Subcutaneous abdominal adipose tissue (tissue), 5 donors: ENCODE data around the gene ZNF155.

Experiments used
- H3K27ac ChIP-seq: one replicate; pipeline ENCODE4 v1.7.0; 2013; ENCODE audit warnings: low read depth, mild to moderate bottlenecking, inconsistent platforms, low read length, moderate library complexity
- H3K27me3 ChIP-seq, 5 donors: one replicate each; pipeline ENCODE4 v1.7.0; 2013; ENCODE audit warnings: low read length in 5 of 5, inconsistent platforms in 1 of 5; ENCODE audit not compliant: control insufficient read depth in 5 of 5, insufficient read depth in 4 of 5
- H3K36me3 ChIP-seq, 5 donors: one replicate each; pipeline ENCODE4 v1.7.0; 2013; ENCODE audit warnings: low read length in 5 of 5; ENCODE audit not compliant: control insufficient read depth in 5 of 5, insufficient read depth in 5 of 5
- H3K4me1 ChIP-seq, 5 donors: one replicate each; pipeline ENCODE4 v1.7.0; 2013; ENCODE audit warnings: low read length in 5 of 5, mild to moderate bottlenecking in 3 of 5, moderate library complexity in 1 of 5; ENCODE audit not compliant: control insufficient read depth in 5 of 5, insufficient read depth in 5 of 5
- H3K4me3 ChIP-seq, 5 donors: one replicate each; pipeline ENCODE4 v1.7.0; 2013; ENCODE audit warnings: low read length in 5 of 5, low read depth in 1 of 5
- H3K9ac ChIP-seq, 5 donors: one replicate each; pipeline ENCODE4 v1.7.0; 2013; ENCODE audit warnings: low read length in 5 of 5, mild to moderate bottlenecking in 4 of 5, moderate library complexity in 3 of 5
- H3K9me3 ChIP-seq, 5 donors: one replicate each; pipeline ENCODE4 v1.7.0; 2013; ENCODE audit warnings: low read length in 5 of 5; ENCODE audit not compliant: control insufficient read depth in 5 of 5
- donor health status: healthy.
- donor health status: healthy.
- donor health status: healthy.
- donor health status: healthy.
- donor health status: healthy.

ZNF155 gene

DNA sequence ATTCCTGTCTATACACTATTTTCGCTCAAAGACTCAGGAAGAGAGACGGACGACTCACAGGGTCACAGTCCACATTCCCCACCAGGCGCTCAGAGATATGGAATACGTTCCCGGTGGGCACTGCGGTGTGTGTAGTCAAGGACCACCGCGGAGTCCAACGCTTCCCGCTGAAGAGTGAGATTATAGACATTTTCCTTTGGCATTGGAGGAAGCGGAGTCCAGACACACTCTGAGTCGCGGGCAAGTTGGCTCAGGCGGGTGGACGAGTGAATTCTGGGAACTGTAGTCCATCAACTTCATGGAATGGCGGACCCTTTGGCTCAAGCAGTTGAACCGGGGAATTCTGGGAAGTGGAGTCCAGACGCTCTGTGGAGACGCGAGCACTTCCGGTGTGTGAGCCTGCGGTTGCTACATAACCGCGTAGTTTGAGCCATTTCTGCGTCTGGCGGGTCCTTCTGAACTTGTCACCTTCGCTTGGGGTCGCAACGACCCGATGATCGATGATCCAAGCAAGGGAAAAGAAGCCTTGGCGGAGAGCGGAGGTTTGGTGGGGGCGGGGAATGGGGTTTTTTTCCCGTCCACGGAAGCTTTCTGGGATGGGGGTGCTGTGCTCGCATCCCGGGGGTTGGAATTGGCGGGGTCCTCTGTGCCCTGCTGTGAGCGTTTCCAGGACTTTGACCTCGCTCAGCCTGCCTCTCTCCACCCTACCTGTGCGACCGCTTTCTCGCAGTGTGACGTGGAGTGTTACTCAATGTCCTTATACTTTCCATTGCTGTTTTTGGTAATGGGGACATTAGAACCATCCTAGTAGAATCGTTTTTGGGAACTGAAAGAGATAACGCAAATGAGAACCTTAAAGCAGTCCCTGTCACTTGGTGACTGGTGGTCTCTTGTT is 18.8 kb downstream of the ZNF155 start, which contains the start of gene ZNF230:
Gene ZNF230, plus strand, starts transcription at position 392 of the 895 bp plus-strand sequence. CDS start 4,122 bp downstream, outside the sequence.
- Histone ChIP-seq H3K9me3 (peaks cover 8 to 23% (median 21%) of the 10 kb centered on the region in 5 donors), H3K36me3 (peaks cover 9 to 11% (median 9%) of the 10 kb centered on the region in 5 donors), H3K27me3 (no peaks in the 10 kb centered on the region), H3K9ac (peak within 1 kb of the TSS; percentile 77 to 93 (median 92)), H3K4me1 (peaks cover 0 to 19% (median 18%) of the 10 kb centered on the region in 5 donors), H3K4me3 (peak within 1 kb of the TSS; percentile 98 to 99 (median 99)), H3K27ac (peak within 1 kb of the TSS; percentile 72)

DNA sequence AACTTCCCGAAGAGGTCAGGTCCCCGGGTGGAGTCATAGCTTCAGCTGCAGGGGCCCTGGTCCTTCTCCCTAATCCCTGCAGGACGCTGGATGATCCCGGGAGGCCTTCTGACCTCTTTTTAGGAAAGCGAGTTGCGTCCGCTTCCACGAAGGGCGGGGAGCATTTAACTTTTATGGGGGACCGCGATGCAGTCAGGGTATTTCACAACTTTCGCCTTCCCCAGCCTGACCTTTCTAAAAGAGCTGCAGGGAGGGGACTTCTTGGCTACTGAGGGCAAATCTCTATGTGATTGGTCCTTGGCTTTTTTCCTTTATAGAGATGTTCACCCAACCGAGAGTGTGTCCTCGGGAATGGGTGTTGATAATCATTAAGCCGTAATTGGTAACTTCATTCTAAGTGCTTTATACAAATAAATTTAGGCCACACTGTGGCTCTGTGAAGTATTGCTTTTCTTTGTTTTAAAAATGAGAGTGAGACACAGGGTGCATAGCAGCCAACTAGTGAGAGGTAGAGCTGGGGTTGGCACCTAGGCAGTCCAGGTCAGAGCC is 19.5 kb downstream of the ZNF155 start:
- H3K27ac ChIP-seq: peak overlapping the region; percentile 72

DNA sequence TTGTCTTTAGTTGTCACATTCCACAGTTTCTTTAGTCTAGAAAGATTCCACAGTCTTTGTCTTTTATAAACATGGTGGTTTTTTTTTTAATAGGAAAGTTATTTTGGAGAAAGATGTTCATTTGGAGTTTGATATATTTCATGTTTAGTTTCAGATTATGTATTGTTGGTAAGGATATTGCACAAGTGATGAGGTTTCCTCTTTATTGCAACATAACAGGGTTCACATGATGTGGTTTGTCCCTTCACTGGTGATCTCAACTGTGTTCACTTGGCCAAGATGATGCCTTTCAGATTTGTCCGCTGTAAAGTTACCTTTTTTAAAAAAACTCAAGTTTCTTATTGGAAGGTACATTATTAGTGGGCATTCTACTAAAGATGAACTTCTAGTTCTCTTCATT is 22.0 kb downstream of the ZNF155 start:
- H3K9ac ChIP-seq: no peak overlapping the region
- H3K27me3 ChIP-seq: no peaks in the 10 kb centered on the region
- peaks cover 0 to 19% (median 18%) of the 10 kb centered on the region in 5 donors for H3K4me1 ChIP-seq
- peaks cover 39 to 41% (median 41%) of the 10 kb centered on the region in 5 donors for H3K36me3 ChIP-seq
- H3K27ac ChIP-seq: no peak overlapping the region
- H3K9me3 ChIP-seq: peaks cover 29 to 50% (median 46%) of the 10 kb centered on the region in 5 donors
- no peak overlapping the region for H3K4me3 ChIP-seq

More for the DNA sequence above, 19.5 kb downstream of the ZNF155 start:
- H3K27me3 ChIP-seq: no peaks in the 10 kb centered on the region
- H3K9ac ChIP-seq: peak overlapping the region; percentile 71 to 93 (median 92)
- peaks cover 0 to 19% (median 18%) of the 10 kb centered on the region in 5 donors for H3K4me1 ChIP-seq
- H3K9me3 ChIP-seq: peaks cover 9 to 26% (median 24%) of the 10 kb centered on the region in 5 donors
- H3K36me3 ChIP-seq: peaks cover 14 to 19% (median 16%) of the 10 kb centered on the region in 5 donors
- peak overlapping the region; percentile 98 to 99 (median 99) for H3K4me3 ChIP-seq

DNA sequence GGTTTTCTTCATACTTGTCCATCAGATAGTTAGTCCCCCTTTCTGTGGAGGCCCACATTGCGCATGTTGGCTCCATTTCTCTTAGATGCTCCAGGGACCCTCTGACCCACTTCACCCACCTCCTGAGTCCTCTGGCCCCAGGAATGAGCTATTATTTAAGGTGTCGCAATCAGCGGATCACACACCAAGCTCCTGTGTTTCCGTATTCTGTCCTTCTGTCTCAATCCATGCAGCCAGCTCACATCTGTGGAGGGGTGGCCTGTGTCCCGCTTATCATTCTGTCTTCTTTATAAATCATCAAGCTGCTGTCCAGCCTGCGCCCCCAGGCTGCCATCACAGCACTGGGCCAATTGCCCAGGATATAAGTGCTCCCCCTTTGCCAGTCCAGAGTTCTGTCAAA is 23.5 kb downstream of the ZNF155 start:
- H3K27me3 ChIP-seq: no peaks in the 10 kb centered on the region
- H3K36me3 ChIP-seq: peaks cover 50 to 56% (median 54%) of the 10 kb centered on the region in 5 donors
- peaks cover 42 to 64% (median 58%) of the 10 kb centered on the region in 5 donors for H3K9me3 ChIP-seq
- peak overlapping the region in 3 of 5 donors; percentile 13 to 32 (median 17) for H3K4me3 ChIP-seq
- peaks cover 0 to 12% (median 11%) of the 10 kb centered on the region in 5 donors for H3K4me1 ChIP-seq
- H3K9ac ChIP-seq: no peak overlapping the region
- H3K27ac ChIP-seq: no peak overlapping the region

DNA sequence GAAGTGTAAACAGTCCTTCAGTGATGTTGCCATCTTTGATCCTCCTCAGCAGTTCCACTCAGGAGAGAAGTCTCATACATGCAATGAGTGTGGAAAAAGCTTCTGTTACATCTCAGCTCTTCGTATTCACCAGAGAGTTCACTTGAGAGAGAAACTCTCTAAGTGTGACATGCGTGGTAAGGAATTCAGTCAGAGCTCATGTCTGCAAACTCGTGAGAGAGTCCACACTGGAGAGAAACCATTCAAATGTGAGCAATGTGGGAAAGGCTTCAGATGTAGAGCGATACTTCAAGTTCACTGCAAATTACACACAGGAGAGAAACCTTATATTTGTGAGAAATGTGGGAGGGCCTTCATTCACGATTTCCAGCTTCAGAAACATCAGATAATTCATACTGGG is 26.5 kb downstream of the ZNF155 start:
- Histone ChIP-seq H3K36me3 (peaks cover 50 to 58% (median 56%) of the 10 kb centered on the region in 5 donors), H3K4me3 (peak overlapping the region; percentile 3 to 58 (median 53)), H3K27ac (no peak overlapping the region), H3K27me3 (no peaks in the 10 kb centered on the region), H3K9me3 (peaks cover 47 to 83% (median 76%) of the 10 kb centered on the region in 5 donors), H3K9ac (no peak overlapping the region), H3K4me1 (no peaks in the 10 kb centered on the region)

DNA sequence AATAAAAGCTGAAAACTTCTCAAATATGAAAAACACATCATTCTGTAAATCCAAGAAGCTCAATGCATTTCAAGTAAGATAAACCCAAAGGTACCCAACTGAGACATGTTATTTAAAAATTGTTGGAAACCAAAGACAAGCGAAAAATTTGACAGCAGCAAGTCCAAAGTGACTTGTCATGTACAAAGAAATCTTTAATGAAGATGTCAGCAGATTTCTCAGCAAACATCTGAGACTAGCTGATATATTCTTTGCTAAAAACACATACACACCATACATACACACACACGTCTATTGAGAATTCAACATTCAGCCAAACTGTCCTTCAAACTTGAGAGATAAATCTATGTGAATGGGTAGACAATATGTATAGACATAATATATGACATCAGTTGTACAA is 35.5 kb downstream of the ZNF155 start:
- Histone ChIP-seq H3K36me3 (no peaks in the 10 kb centered on the region), H3K4me1 (peaks cover 0 to under 1% (median 0%) of the 10 kb centered on the region in 5 donors), H3K4me3 (no peak overlapping the region), H3K9me3 (peaks cover 4 to 30% (median 13%) of the 10 kb centered on the region in 5 donors), H3K27ac (no peak overlapping the region), H3K27me3 (no peaks in the 10 kb centered on the region), H3K9ac (no peak overlapping the region)

DNA sequence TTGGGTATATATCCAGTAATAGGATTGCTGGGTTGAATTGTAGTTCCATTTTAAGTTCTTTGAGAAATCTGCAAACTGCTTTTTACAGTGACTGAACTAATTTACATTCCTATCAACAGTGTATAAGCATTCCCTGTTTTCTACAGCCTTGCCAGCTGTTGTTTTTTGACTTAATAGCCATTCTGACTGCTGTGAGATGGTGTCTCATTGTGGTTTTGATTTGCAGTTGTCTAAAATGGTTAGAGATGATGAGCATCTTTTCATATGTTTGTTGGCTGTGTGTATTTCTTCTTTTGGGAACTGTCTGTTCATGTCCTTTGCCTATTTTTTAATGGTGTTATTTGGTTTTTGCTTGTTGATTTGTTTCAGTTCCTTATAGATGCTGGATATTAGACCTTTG is 37.2 kb downstream of the ZNF155 start:
- no peak overlapping the region for H3K4me3 ChIP-seq
- H3K9me3 ChIP-seq: peaks cover 4 to 19% (median 8%) of the 10 kb centered on the region in 5 donors
- peaks cover 0 to 14% (median 13%) of the 10 kb centered on the region in 5 donors for H3K4me1 ChIP-seq

DNA sequence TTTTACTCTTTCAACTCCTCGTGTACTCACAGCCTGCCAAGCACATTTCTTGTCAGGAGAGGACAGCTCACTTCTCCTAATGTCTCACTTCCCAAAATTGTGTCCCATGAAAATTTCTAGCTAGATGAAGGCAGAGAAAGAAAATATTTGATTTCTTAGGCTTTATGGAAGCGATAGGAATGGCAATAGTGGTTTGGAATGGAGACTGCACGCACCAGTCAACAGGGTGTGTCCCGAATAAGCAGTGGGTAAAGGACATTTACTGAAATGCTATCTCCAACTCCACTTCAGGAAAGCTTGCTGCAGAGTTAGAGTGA is 40.9 kb downstream of the ZNF155 start:
- H3K9ac ChIP-seq: peak overlapping the region in 3 of 5 donors; percentile 74 to 88 (median 87)
- H3K27ac ChIP-seq: peak overlapping the region; percentile 60
- H3K27me3 ChIP-seq: no peaks in the 10 kb centered on the region
- peaks cover 27 to 33% (median 32%) of the 10 kb centered on the region in 5 donors for H3K36me3 ChIP-seq
- H3K4me1 ChIP-seq: peaks cover 0 to 15% (median 14%) of the 10 kb centered on the region in 5 donors
- H3K9me3 ChIP-seq: peaks cover 12 to 39% (median 18%) of the 10 kb centered on the region in 5 donors
- H3K4me3 ChIP-seq: peak overlapping the region; percentile 70 to 94 (median 92)

More for the DNA sequence above, 37.2 kb downstream of the ZNF155 start:
- Histone ChIP-seq H3K36me3 (no peaks in the 10 kb centered on the region), H3K27ac (no peak overlapping the region), H3K27me3 (no peaks in the 10 kb centered on the region), H3K9ac (no peak overlapping the region)

DNA sequence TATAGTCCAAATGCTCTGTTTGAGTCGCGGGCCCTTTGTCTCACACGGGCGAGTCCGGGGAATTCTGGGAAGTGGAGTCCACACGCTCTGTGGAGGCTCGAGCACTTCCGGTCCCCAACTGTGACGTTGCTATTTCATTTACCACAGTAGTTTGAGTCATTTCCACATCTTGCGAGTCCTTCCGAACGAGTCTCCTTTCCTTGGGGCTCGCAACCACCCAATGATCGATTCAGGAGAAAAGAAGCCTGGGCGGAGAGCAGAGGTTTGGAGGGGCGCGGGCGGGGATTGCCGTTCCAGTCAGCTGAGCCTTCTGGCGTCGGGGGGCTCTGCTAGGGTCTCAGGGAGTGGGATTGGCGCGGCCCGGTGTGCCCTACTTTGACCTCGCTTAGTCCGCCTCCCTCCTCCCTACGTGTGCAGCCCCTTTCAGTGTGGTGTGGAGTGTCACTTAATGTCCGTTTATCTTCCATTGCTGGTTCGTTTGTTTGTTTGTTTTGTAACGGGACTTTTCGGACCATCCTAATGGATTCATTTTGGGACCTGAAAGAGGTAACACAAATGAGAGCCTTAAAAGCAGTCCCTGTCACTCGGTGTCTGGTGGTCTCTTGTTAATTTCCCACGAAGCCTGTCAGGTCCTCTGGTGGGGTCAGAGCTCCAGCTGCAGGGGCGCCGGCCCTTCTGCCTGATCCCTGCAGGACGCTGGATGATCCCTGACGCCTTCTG is 41.4 kb downstream of the ZNF155 start, which contains the start of gene ZNF222:
Gene ZNF222, plus strand, starts transcription at position 163 of the 720 bp plus-strand sequence. Its CDS starts 58 bp downstream, at position 221.
- H3K9ac ChIP-seq: peak within 1 kb of the TSS; percentile 50 to 88 (median 79)
- peaks cover 32 to 38% (median 35%) of the 10 kb centered on the region in 5 donors for H3K36me3 ChIP-seq
- no peaks in the 10 kb centered on the region for H3K27me3 ChIP-seq
- peaks cover 17 to 39% (median 23%) of the 10 kb centered on the region in 5 donors for H3K9me3 ChIP-seq
- peak within 1 kb of the TSS; percentile 60 for H3K27ac ChIP-seq
- H3K4me1 ChIP-seq: peaks cover 0 to 15% (median 14%) of the 10 kb centered on the region in 5 donors
- H3K4me3 ChIP-seq: peak within 1 kb of the TSS; percentile 70 to 94 (median 92)
